ENCODE measurements around the gene WDR33.
"Not testable (repeated sequence)": the region's sequence is repeated elsewhere in the genome, so short reads cannot be mapped to it uniquely, and the experiment has no call there.

Gene WDR33

DNA sequence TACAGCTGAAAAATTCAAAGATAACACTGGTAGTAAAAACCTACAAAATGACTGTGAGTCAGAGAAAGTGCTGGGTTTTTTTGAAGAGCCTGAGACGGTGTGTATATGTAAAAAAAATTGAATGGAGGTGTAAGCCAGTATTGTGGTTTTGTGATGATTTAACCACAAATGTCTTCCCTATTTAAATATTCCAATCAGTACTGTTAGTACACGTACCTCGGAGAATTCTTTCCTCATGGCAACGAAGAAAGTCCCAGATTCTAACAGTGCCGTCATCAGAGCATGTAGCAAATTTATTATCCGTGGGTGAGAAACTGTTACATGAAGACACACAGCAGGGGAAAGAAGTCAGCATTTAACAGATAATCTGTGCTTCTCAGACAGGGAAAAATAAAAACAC is 48.1 kb downstream of the WDR33 start:
- Mint-ChIP-seq H3K4me3 (no peak overlapping the region), H3K36me3 (ENCODE audit: low read depth) (peaks cover 89% of the 10 kb centered on the region), H3K27ac (peak overlapping the region; percentile 6), H3K27me3 (no peaks in the 10 kb centered on the region), H3K9me3 (no peaks in the 10 kb centered on the region), H3K4me1 (ENCODE audit: low read depth) (peaks cover 16% of the 10 kb centered on the region)
- DNase-seq = no peak

DNA sequence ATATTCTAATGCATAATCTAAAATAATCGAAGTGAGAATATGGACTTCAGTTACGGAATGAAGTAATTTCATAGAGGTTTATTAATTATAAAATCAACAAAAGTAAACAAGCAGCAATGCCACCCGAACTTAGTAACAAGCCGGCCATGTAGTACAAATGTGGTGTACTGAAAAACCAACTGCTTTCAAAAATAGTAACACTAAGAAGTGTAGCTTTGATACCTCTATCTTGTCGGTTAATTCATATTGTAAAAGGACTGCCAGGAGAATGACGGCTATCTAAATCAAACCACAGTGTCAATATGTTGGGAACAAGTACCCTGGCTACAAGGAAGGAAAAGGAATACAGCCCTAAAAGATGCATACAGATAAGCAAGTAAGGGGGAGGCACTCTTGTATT is 48.5 kb downstream of the WDR33 start:
- peaks cover 90% of the 10 kb centered on the region for H3K36me3 Mint-ChIP-seq (ENCODE audit: low read depth)

GRCh38 chr2:127759931-127760330 is 51.0 kb downstream of the WDR33 start:
- Mint-ChIP-seq H3K9me3 (no peaks in the 10 kb centered on the region), H3K36me3 (ENCODE audit: low read depth) (peaks cover 89% of the 10 kb centered on the region), H3K27ac (no peak overlapping the region), H3K4me1 (ENCODE audit: low read depth) (peaks cover 16% of the 10 kb centered on the region), H3K4me3 (no peak overlapping the region), H3K27me3 (no peaks in the 10 kb centered on the region)
- no peak for DNase-seq

More for the DNA sequence above, 48.5 kb downstream of the WDR33 start:
- Mint-ChIP-seq H3K4me1 (ENCODE audit: low read depth) (peaks cover 16% of the 10 kb centered on the region), H3K27ac (peak overlapping the region; percentile 6), H3K4me3 (no peak overlapping the region), H3K27me3 (no peaks in the 10 kb centered on the region), H3K9me3 (no peaks in the 10 kb centered on the region)
- DNase-seq = no peak

- DNase-seq = no peak
- Mint-ChIP-seq H3K4me1 (ENCODE audit: low read depth) (peaks cover 12% of the 10 kb centered on the region), H3K9me3 (no peaks in the 10 kb centered on the region), H3K4me3 (no peak overlapping the region), H3K27me3 (no peaks in the 10 kb centered on the region), H3K27ac (no peak overlapping the region), H3K36me3 (ENCODE audit: low read depth) (peaks cover 77% of the 10 kb centered on the region)
Measured at GRCh38 chr2:127754186-127754585, 56.8 kb downstream of the WDR33 start.

DNA sequence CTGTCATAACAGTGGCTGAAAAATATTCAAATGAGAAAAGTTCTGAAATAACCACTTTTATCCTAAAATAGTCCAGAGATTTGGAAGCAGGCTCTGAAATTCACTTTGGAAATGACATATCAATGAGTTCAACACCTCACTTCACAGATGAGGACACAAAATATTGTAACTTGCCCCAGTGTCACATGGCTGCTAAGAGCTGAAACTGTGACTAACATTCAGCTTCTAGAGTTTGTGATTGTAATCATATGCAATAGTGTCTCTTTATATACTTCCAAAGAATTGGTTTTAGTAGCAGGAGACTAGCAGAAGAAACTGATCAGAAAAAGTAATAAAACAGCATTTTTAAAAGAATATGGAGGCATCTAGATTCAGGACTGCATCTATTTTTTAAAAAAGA is 57.6 kb downstream of the WDR33 start:
- Mint-ChIP-seq H3K9me3 (no peaks in the 10 kb centered on the region), H3K4me1 (ENCODE audit: low read depth) (peaks cover 15% of the 10 kb centered on the region), H3K27me3 (no peaks in the 10 kb centered on the region), H3K27ac (peak overlapping the region; percentile 23), H3K36me3 (ENCODE audit: low read depth) (peaks cover 78% of the 10 kb centered on the region), H3K4me3 (no peak overlapping the region)
- DNase-seq = no peak

- Mint-ChIP-seq H3K36me3 (ENCODE audit: low read depth) (peaks cover 79% of the 10 kb centered on the region), H3K27ac (peak overlapping the region; percentile 86), H3K4me1 (ENCODE audit: low read depth) (peaks cover 22% of the 10 kb centered on the region)
- DNase-seq, H3K27me3 Mint-ChIP-seq, H3K4me3 Mint-ChIP-seq, H3K9me3 Mint-ChIP-seq: not testable (repeated sequence)
Measured at GRCh38 chr2:127749537-127749936, 61.4 kb downstream of the WDR33 start.

DNA sequence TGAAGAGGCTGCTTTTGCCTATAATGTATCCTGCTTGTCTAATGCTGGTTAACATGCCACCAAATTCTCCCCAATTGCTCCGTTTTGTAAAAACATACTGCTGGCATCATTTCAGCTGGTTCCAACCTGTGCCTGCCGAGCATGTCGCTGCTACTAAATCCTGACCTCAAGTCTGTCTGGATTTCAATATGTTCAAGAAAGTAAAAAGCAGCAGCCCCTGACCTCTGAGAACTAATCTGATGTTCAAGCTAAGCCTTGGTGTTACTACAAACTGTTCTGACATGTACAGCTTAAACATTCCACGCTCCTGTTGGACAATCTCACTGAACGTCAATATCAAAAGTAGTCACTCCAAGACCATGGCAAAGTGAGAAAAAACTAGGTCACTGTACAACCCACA is 63.4 kb downstream of the WDR33 start:
- Mint-ChIP-seq H3K9me3 (no peaks in the 10 kb centered on the region), H3K4me3 (no peak overlapping the region), H3K36me3 (ENCODE audit: low read depth) (peaks cover 87% of the 10 kb centered on the region), H3K27ac (peak overlapping the region; percentile 31), H3K27me3 (no peaks in the 10 kb centered on the region), H3K4me1 (ENCODE audit: low read depth) (peaks cover 33% of the 10 kb centered on the region)
- DNase-seq = no peak

GRCh38 chr2:127743477-127744026 is 67.4 kb downstream of the WDR33 start:
- Mint-ChIP-seq H3K4me1 (ENCODE audit: low read depth) (peaks cover 50% of the 10 kb centered on the region), H3K36me3 (ENCODE audit: low read depth) (peaks cover 92% of the 10 kb centered on the region)

DNA sequence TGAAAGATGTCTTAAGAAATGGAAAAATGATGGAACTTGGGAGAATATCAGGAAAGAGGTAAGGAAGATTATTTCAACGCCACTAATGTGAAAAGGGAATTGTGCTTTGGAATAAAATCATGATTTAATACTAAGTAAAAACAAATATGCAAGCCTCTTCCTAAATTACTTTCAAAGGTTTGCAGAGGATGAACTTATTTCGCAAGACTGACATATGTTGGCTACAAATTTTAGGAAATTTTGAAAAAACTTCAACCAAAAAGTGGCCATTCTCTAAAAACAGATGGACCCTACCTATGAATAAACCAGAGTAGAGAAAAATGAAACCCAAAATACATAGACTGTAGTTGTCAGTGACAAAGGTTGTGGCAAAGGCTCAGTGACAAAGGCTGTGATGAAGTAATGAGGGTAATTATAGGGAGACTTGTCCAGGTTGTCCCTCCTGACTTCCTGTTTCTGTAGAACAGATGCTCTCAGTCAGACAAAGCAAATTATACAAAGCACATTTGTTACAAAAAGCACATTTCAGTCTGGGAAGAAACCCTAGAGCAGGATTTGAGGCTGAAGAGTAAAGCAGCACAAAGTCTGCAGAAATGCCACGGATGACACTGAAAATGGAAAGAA is 70.2 kb downstream of the WDR33 start:
- H3K36me3 Mint-ChIP-seq (ENCODE audit: low read depth) = peaks cover 94% of the 10 kb centered on the region
- H3K4me1 Mint-ChIP-seq (ENCODE audit: low read depth) = peaks cover 63% of the 10 kb centered on the region
- no peak overlapping the region for H3K4me3 Mint-ChIP-seq
- H3K27me3 Mint-ChIP-seq = no peaks in the 10 kb centered on the region
- H3K27ac Mint-ChIP-seq = peak overlapping the region; percentile 5
- DNase-seq = no peak
- H3K9me3 Mint-ChIP-seq = no peaks in the 10 kb centered on the region

More at GRCh38 chr2:127743477-127744026, 67.4 kb downstream of the WDR33 start:
- H3K27me3 Mint-ChIP-seq = no peaks in the 10 kb centered on the region
- H3K4me3 Mint-ChIP-seq = no peak overlapping the region
- H3K9me3 Mint-ChIP-seq = no peaks in the 10 kb centered on the region
- DNase-seq = no peak
- H3K27ac Mint-ChIP-seq = peak overlapping the region; percentile 70

GRCh38 chr2:127739800-127740199 is 71.2 kb downstream of the WDR33 start:
- Mint-ChIP-seq H3K4me3 (no peak overlapping the region), H3K27ac (peak overlapping the region; percentile 45), H3K4me1 (ENCODE audit: low read depth) (peaks cover 59% of the 10 kb centered on the region), H3K36me3 (ENCODE audit: low read depth) (peaks cover 94% of the 10 kb centered on the region), H3K9me3 (no peaks in the 10 kb centered on the region), H3K27me3 (no peaks in the 10 kb centered on the region)
- DNase-seq = no peak

GRCh38 chr2:127737892-127738291 is 73.1 kb downstream of the WDR33 start:
- H3K27me3 Mint-ChIP-seq = no peaks in the 10 kb centered on the region
- H3K4me3 Mint-ChIP-seq = no peak overlapping the region
- peak overlapping the region; percentile 67 for H3K27ac Mint-ChIP-seq
- peaks cover 40% of the 10 kb centered on the region for H3K4me1 Mint-ChIP-seq (ENCODE audit: low read depth)
- peaks cover 85% of the 10 kb centered on the region for H3K36me3 Mint-ChIP-seq (ENCODE audit: low read depth)
- no peak for DNase-seq
- H3K9me3 Mint-ChIP-seq = no peaks in the 10 kb centered on the region

- Mint-ChIP-seq H3K27me3 (no peaks in the 10 kb centered on the region), H3K9me3 (no peaks in the 10 kb centered on the region), H3K4me3 (no peak overlapping the region), H3K27ac (no peak overlapping the region), H3K36me3 (ENCODE audit: low read depth) (peaks cover 77% of the 10 kb centered on the region), H3K4me1 (ENCODE audit: low read depth) (peaks cover 30% of the 10 kb centered on the region)
- no peak for DNase-seq
Measured at GRCh38 chr2:127735537-127736399, 75.2 kb downstream of the WDR33 start.

DNA sequence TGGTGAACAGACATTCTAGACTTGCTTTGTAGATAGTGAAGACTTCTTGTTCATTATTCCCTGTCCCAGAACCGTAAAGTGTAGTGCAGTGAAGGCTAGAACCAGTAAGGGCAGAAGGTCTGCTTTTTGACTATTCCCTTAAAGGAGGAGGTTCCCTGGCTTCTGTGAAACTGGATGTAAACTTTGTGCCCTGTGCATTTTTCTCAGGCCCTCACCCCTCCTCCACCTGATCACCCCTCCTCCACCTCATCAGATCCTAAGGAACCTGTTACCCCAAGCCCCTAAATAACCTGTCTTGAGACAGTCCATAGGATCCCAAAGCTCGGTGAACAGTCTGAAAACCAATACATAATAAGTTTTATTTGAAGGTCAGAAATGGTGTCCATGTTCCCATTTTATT is 75.9 kb downstream of the WDR33 start:
- Mint-ChIP-seq H3K27me3 (no peaks in the 10 kb centered on the region), H3K4me3 (no peak overlapping the region), H3K36me3 (ENCODE audit: low read depth) (peaks cover 74% of the 10 kb centered on the region), H3K27ac (no peak overlapping the region), H3K9me3 (no peaks in the 10 kb centered on the region), H3K4me1 (ENCODE audit: low read depth) (peaks cover 28% of the 10 kb centered on the region)
- no peak for DNase-seq

GRCh38 chr2:127733816-127734537 is 77.0 kb downstream of the WDR33 start:
- Mint-ChIP-seq H3K27ac (no peak overlapping the region), H3K36me3 (ENCODE audit: low read depth) (peaks cover 69% of the 10 kb centered on the region), H3K27me3 (no peaks in the 10 kb centered on the region)

More at GRCh38 chr2:127733816-127734537, 77.0 kb downstream of the WDR33 start:
- DNase-seq = no peak
- Mint-ChIP-seq H3K4me1 (ENCODE audit: low read depth) (peaks cover 18% of the 10 kb centered on the region), H3K9me3 (no peaks in the 10 kb centered on the region), H3K4me3 (no peak overlapping the region)
